Activated CD4-positive, alpha-beta T cell treated with anti-CD3 and anti-CD28 coated beads for 36 hours (primary cell): ENCODE data around the gene FGFR4. TPM values are rescaled to one million over a fixed set of nuclear protein-coding genes. Genes with fewer than 3 reads are reported as not detected.
A peak's percentile ranks its signal among the peaks of the same experiment; 100 is the strongest.

Source experiments
- ATAC-seq: fragments of 200-7000 bp; cut with Tn5 transposase; one replicate; pipeline ENCODE4 v1.10.0; 2021; ENCODE audit warnings: mild to moderate bottlenecking, moderate library complexity
- CTCF ChIA-PET: fragments of 350-600 bp; sonication (Branson Sonifier 250); formaldehyde crosslinking; loops from one replicate; lab custom pipeline; 2021; ENCODE audit warnings: antibody characterized with exemption; lab: Charles Lee
- POLR2A ChIA-PET: fragments of 350-600 bp; sonication (Branson Sonifier 250); formaldehyde crosslinking; loops from one replicate; lab custom pipeline; 2021; ENCODE audit warnings: antibody characterized with exemption, inconsistent platforms; lab: Charles Lee
- DNase-seq: peaks from one replicate; pipeline ENCODE4 v3.0.0-alpha.2; 2020
- H3K27ac Mint-ChIP-seq: one replicate; pipeline ENCODE4 v1.8.0; 2021; ENCODE audit warnings: mixed read lengths
- H3K27me3 Mint-ChIP-seq: one replicate; pipeline ENCODE4 v1.8.0; 2021; ENCODE audit warnings: mixed read lengths
- H3K36me3 Mint-ChIP-seq: one replicate; pipeline ENCODE4 v1.8.0; 2021; ENCODE audit warnings: low read depth, mixed read lengths
- H3K4me1 Mint-ChIP-seq: one replicate; pipeline ENCODE4 v1.8.0; 2021; ENCODE audit warnings: mixed read lengths
- H3K4me3 Mint-ChIP-seq: one replicate; pipeline ENCODE4 v1.8.0; 2021; ENCODE audit warnings: mild to moderate bottlenecking, moderate library complexity, mixed read lengths
- H3K9me3 Mint-ChIP-seq: one replicate; pipeline ENCODE4 v1.8.0; 2021; ENCODE audit warnings: low read depth, mixed read lengths
- intact Hi-C, 2 experiments: fragments of 100-400 bp; cut with DNase I in 1 of 2; cut with micrococcal nuclease in 1 of 2; formaldehyde crosslinking; loops; one replicate each; pipeline versions ENCODE4 v1.14.2 to v1.15.1; 2022 to 2024; cut with DNase I, micrococcal nuclease
- total RNA-seq, 2 experiments: library from RNA; stranded (reverse); gene quantifications; one replicate each; pipeline ENCODE4 v1.2.3, GENCODE V29; 2021

The FGFR4 gene
- total RNA-seq, 2 experiments from 2014 or later: 1.5 to 2.0 TPM

DNA sequence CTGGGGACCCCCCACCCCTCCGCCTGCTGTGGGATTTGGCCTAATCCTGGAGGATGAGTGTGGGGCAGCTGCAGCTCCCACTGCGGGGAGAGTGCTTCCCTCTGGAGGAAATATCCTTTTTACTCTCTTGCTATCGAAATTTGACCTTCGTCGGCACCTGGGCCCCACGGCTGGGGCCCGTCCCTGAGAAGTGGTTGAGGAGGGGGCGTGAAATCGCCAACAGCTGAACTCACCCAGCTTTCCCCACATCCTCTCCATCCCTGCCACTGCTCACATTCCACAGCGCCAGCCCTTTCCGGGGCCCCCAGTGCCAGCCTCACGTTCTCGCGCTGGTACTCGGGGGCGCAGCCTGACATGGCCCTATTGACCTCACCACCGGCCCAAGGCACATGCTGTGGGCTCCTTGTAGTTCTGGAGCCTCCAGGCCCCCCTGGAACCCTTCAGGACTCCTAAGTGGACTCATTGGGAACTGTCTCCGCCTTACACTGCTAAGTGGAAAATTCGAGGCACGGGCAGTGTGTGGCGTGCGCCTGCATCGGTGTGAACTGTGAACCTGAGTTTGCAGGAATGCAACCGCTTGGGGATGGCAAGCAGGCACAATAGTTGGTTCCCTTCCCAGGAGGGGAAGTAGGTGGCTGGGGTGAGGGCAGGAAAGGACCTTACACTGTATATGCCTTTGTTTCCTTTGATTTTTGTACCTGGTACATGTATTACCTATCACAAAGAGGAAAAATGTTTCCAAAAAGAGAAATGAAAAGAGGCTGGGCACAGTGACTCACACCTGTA is 19.2 kb downstream of the FGFR4 start:
- DNase-seq: no peak
- POLR2A ChIA-PET: no interaction called here
- no peak for ATAC-seq
- Mint-ChIP-seq H3K9me3 (no peaks in the 10 kb centered on the region), H3K4me1 (no peaks in the 10 kb centered on the region), H3K27ac (no peak overlapping the region), H3K4me3 (no peak overlapping the region), H3K36me3 (no peaks in the 10 kb centered on the region), H3K27me3 (no peaks in the 10 kb centered on the region)
- intact Hi-C loops: no loop called here
- CTCF ChIA-PET: interaction anchor here (1.7 kb wide), 1 partner anchor 8 kb away, joined by 7 read pairs; no protein-coding TSS in a partner anchor

GRCh38 chr5:177107159-177107558 is 20.4 kb downstream of the FGFR4 start:
- H3K27ac Mint-ChIP-seq: no peak overlapping the region
- H3K36me3 Mint-ChIP-seq: no peaks in the 10 kb centered on the region
- intact Hi-C loops: no loop called here
- H3K9me3 Mint-ChIP-seq: no peaks in the 10 kb centered on the region
- no peak for ATAC-seq
- no peak for DNase-seq
- ChIA-PET CTCF (no interaction called here), POLR2A (no interaction called here)
- no peak overlapping the region for H3K4me3 Mint-ChIP-seq
- peaks cover 2% of the 10 kb centered on the region for H3K4me1 Mint-ChIP-seq
- H3K27me3 Mint-ChIP-seq: no peaks in the 10 kb centered on the region

DNA sequence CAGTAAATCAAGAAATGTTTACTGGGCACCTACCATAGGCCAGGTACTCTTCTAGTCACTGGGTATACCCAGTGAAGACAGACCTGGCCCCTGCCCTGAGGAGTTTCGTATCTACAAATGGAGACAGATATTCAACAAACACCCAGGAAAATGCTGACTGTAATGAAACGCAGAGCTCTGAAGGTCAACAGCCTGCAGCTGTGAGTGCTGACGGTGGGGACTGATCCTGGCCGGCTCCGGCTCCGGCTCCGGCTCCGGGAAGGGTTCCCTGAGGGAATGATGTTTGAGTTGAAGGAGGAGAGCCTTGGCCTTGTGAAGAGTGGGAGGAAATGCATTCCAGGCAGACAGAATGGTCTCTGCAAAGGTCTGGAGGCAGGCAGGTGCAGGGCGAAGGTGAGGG is 23.1 kb downstream of the FGFR4 start:
- no peak overlapping the region for H3K27ac Mint-ChIP-seq
- CTCF ChIA-PET: interaction anchor here (0.6 to 5.5 kb wide), 3 partner anchors 38 to 205 kb away, joined by 3 to 60 read pairs (median 3); no protein-coding TSS in a partner anchor

DNA sequence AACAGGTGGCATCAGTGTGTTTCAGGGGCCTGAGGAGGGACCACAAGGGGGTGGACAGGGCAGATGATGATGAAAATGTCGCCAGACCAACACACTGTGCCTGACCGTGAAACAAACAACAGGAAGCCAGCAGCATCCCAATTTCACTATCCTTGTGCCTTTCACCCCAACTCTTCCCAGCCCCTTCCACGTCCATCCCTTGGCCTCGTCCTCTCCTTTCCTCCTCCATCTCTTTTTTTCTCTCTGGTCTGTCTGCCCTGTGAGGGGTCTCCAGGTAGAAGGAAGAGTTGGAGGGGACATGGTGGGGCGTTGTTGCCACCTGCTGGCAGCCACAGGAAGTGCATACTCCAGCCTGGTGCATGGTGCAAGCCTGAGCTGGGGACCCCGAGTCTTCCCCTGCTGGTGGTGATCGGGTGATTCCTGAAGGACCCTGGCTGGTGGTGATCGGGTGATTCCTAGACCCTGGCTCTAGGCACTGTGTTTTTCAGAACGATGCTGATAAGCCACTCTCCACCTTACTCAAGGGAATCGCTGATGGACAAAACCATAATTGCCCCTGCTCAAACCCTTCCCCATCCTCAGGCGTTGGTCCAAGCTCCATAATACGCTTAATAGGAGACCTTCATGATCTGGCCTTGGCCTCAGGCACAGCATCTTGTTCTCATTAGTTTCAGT is 25.1 kb downstream of the FGFR4 start:
- H3K27ac Mint-ChIP-seq: no peak overlapping the region
- DNase-seq (peak; percentile 79), ATAC-seq (peak; percentile 55)
- peaks cover 12% of the 10 kb centered on the region for H3K4me1 Mint-ChIP-seq
- intact Hi-C loops: loop anchor here (1.0 to 10.0 kb wide), 8 partner anchors 25 to 452 kb away; partner anchors contain the start of gene UNC5A (in 1 of the 2)
- POLR2A ChIA-PET: no interaction called here
- H3K9me3 Mint-ChIP-seq: no peaks in the 10 kb centered on the region
- H3K4me3 Mint-ChIP-seq: no peak overlapping the region
- peaks cover 4% of the 10 kb centered on the region for H3K36me3 Mint-ChIP-seq
- CTCF ChIA-PET: interaction anchor here (0.5 to 5.5 kb wide), 18 partner anchors 15 to 451 kb away, joined by 3 to 60 read pairs (median 4); no protein-coding TSS in a partner anchor
- H3K27me3 Mint-ChIP-seq: no peaks in the 10 kb centered on the region

More for the DNA sequence above, 23.1 kb downstream of the FGFR4 start:
- ATAC-seq (no peak), DNase-seq (no peak)
- Mint-ChIP-seq H3K4me3 (no peak overlapping the region), H3K4me1 (peaks cover 4% of the 10 kb centered on the region), H3K27me3 (no peaks in the 10 kb centered on the region), H3K9me3 (no peaks in the 10 kb centered on the region), H3K36me3 (no peaks in the 10 kb centered on the region)
- intact Hi-C loops: loop anchor here (5.0 to 10.0 kb wide), 4 partner anchors 47 to 448 kb away; partner anchors contain the start of gene UNC5A (in 1 of the 2)
- POLR2A ChIA-PET: no interaction called here

DNA sequence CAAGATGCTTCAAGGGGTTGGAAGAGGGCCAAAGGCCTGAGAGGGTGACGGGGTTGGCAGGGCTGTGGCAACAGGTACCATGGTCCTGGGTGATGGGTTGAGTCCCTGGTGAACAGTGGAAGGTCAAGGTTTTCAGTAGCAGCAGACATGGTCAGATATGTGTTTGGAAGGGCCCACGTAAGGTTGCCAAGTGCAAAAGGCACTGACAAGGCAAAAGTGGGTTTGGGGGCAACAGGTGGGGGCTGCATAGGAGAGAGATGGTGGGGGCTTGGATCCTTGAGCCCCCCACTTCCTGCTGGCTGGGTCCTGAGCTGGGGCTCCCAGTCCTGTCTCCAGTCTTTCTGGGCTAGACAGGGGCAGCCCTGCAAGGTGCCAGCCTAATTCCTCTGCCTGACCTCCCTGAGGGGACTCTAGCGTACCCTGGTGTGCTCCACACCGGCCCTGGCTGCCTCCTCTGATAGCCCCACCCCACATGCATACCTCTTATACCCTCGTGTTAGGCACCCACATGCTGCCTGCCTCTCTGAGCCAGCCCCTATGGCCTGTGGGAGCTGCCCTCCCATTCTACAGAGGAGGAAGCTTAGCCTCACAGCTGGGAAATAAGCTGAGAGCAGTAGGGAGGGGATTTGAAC is 26.0 kb downstream of the FGFR4 start:
- H3K27me3 Mint-ChIP-seq: no peaks in the 10 kb centered on the region
- no peak overlapping the region for H3K27ac Mint-ChIP-seq
- POLR2A ChIA-PET: interaction anchor here (0.6 kb wide), 1 partner anchor 56 kb away, joined by 3 read pairs; no protein-coding TSS in a partner anchor
- no peak overlapping the region for H3K4me3 Mint-ChIP-seq
- CTCF ChIA-PET: interaction anchor here (0.5 to 5.5 kb wide), 40 partner anchors 7 to 1386 kb away, joined by 3 to 60 read pairs (median 4); partner anchors contain the start of gene FGFR4
- H3K4me1 Mint-ChIP-seq: peaks cover 15% of the 10 kb centered on the region
- peaks cover 7% of the 10 kb centered on the region for H3K36me3 Mint-ChIP-seq
- ATAC-seq: no peak
- intact Hi-C loops: loop anchor here (1.0 to 10.0 kb wide), 7 partner anchors 25 to 452 kb away; partner anchors contain the start of gene UNC5A (in 1 of the 2)
- DNase-seq: no peak
- H3K9me3 Mint-ChIP-seq: no peaks in the 10 kb centered on the region

- Mint-ChIP-seq H3K27me3 (no peaks in the 10 kb centered on the region), H3K9me3 (no peaks in the 10 kb centered on the region), H3K27ac (peak overlapping the region; percentile 11), H3K36me3 (peaks cover 7% of the 10 kb centered on the region), H3K4me1 (peaks cover 15% of the 10 kb centered on the region), H3K4me3 (no peak overlapping the region)
- intact Hi-C loops: loop anchor here (1.0 to 10.0 kb wide), 12 partner anchors 20 to 451 kb away; partner anchors contain the start of genes NSD1 (in 2 of the 2), PRELID1 (in 1 of the 2), RAB24 (in 1 of the 2) and UNC5A (in 1 of the 2)
- ATAC-seq (peak; percentile 49), DNase-seq (peak; percentile 88)
- ChIA-PET CTCF (interaction anchor here (0.6 to 5.5 kb wide), 55 partner anchors 8 to 1387 kb away, joined by 3 to 60 read pairs (median 4); partner anchors contain the start of genes FGFR4, NSD1 and SLC34A1), POLR2A (interaction anchor here (0.6 kb wide), 1 partner anchor 316 kb away, joined by 7 read pairs; no protein-coding TSS in a partner anchor)
These were observed 27.1 kb downstream of the FGFR4 start for GRCh38 chr5:177113566-177114424.

DNA sequence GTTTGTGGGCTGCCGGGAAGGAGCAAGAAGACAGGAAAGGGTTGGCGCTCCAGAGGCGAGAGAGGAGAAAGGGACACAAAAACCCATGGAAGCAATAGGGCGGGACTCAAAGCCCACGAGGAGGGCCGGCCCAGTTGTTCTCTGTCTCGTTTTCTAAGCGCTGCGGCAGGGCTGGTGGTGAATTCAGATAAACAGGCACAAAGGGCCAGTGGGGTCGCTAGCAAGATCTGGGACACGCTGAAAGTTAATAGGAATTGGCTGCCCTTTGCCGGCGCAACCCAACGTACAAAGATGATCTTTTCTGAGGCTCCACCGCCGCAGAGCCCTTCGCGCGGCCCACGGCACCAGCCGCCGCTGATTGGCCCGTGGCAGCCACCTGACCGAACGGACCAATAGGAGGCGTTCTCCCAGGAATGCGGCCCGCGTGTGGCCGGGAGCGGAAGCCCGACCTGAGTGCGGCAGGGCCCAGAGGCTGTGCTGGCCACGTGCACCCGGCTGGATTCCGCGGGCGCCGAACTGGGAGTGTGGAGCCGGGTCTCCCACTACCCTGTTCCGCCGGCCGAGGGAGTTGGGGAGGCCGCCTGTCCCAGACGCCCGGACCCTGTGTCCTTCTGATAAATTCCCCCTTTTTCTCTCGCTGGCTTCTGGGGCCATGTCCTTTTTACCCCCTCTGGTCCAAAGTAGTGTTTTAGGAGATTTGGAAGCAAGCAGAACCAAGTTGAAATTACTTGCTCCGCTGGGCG is 30.1 kb downstream of the FGFR4 start:
- H3K9me3 Mint-ChIP-seq: no peaks in the 10 kb centered on the region
- peak overlapping the region; percentile 57 for H3K4me3 Mint-ChIP-seq
- DNase-seq (peak; percentile 91), ATAC-seq (peak; percentile 98)
- H3K36me3 Mint-ChIP-seq: peaks cover 7% of the 10 kb centered on the region
- peak overlapping the region; percentile 81 for H3K27ac Mint-ChIP-seq
- no peaks in the 10 kb centered on the region for H3K27me3 Mint-ChIP-seq
- ChIA-PET POLR2A (no interaction called here), CTCF (interaction anchor here (0.6 kb wide), 1 partner anchor 384 kb away, joined by 3 read pairs; no protein-coding TSS in a partner anchor)
- peaks cover 14% of the 10 kb centered on the region for H3K4me1 Mint-ChIP-seq
- intact Hi-C loops: loop anchor here in 1 of 2 experiments (1.0 to 10.0 kb wide), 2 partner anchors 158 to 186 kb away; partner anchors contain the start of genes PRELID1 and RAB24

DNA sequence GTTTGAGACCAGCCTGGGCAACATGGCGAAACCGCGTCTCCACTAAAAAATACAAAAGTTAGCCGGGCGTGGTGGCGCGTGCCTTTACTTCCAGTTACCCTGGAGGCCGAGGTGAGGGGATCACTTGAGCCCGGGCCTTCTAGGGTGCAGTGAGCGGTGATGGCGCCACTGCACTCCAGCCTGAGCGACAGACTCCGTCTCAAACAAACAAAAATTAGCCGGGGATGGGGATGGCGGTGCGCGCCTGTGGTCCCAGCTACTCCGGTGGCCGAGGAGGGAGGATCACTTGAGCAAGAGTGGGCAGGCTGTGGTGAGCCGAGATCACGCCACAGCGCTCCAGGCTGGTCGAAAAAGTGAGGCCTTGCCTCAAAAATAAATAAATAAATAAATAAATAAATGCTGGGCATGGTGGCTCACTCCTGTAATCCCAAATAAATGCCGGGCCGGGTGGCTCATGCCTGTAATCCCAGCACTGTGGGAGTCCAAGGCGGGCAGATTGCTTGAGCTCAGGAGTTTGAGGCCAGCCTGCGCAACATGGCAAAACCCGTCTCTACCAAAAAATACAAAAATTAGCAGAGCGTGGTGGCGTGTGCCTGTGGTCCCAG is 30.8 kb downstream of the FGFR4 start:
- CTCF ChIA-PET: interaction anchor here (0.6 kb wide), 1 partner anchor 384 kb away, joined by 3 read pairs; no protein-coding TSS in a partner anchor
- intact Hi-C loops: loop anchor here in 1 of 2 experiments (10.0 kb wide), 1 partner anchor 157 kb away; no protein-coding TSS in a partner anchor
- H3K9me3 Mint-ChIP-seq: no peaks in the 10 kb centered on the region

GRCh38 chr5:177122566-177122965 is 35.9 kb downstream of the FGFR4 start:
- POLR2A ChIA-PET: no interaction called here
- Mint-ChIP-seq H3K27ac (no peak overlapping the region), H3K36me3 (no peaks in the 10 kb centered on the region), H3K27me3 (no peaks in the 10 kb centered on the region), H3K9me3 (no peaks in the 10 kb centered on the region), H3K4me1 (no peaks in the 10 kb centered on the region), H3K4me3 (no peak overlapping the region)
- DNase-seq (no peak), ATAC-seq (no peak)
- CTCF ChIA-PET: interaction anchor here (0.8 to 1.2 kb wide), 3 partner anchors 9 to 42 kb away, joined by 3 read pairs; partner anchors contain the start of gene NSD1
- intact Hi-C loops: no loop called here

More for the DNA sequence above, 30.8 kb downstream of the FGFR4 start:
- H3K27me3 Mint-ChIP-seq: no peaks in the 10 kb centered on the region
- H3K27ac Mint-ChIP-seq: no peak overlapping the region
- peak overlapping the region; percentile 57 for H3K4me3 Mint-ChIP-seq
- POLR2A ChIA-PET: no interaction called here
- H3K4me1 Mint-ChIP-seq: peaks cover 14% of the 10 kb centered on the region
- H3K36me3 Mint-ChIP-seq: peaks cover 7% of the 10 kb centered on the region
- ATAC-seq (no peak), DNase-seq (no peak)
